ENCODE data around the gene NEURL3. TPM values are rescaled to one million over a fixed set of nuclear protein-coding genes. Genes with fewer than 3 reads are reported as not detected.

NEURL3 gene
- total and polyA plus RNA-seq, 9 of the 15 experiments (the other 6 are each of a cell fraction or from before 2014, with no cell fraction given): not detected

DNA sequence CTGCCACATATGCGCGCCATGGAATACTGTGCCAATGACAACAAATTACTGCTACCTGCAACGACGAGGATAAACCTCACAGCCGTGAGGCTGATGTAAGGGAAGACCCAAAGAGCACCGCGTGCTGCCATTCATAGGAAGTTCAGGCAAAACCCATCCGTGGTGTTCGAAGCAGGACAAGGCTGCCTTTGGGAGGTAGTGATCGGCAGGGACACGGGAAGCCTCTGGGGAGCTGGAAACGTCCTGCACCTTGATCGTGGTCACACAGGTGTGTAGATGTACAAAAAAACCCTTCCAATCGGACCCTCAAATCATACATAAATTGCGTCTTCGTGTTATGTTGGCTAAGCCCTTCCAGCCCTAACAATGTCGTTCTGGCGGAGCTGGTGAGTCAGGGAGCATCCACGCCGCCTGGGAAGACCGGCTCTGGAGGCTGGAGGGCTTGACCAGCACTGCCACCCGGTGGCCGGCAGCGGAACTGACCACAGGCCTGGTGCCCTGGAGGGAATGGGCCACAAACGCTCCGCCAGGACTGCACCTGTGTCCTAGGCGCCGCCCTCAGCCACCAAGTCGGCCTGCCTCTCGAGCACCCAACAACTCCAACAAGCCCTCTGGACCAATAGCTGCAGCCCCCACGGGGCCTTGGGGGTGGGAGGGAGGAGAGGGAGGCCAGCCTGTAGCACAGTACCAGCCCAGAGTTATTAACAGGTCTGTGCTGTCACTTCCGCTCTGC lies 4.1 kb upstream of the NEURL3 start (continued):
- TF ChIP-seq E2F6 (IDR thresholded peaks at IDR 0.05; ENCODE audit: borderline replicate concordance in 1 of 2, extremely low read depth in 1 of 2, insufficient read depth in 1 of 2, insufficient read length in 1 of 2, low read depth in 1 of 2, low read length in 1 of 2, poor library complexity in 1 of 2, severe bottlenecking in 1 of 2) (peak in 1 of 2 experiments; percentile 33), CBFB (CRISPR knock-in tag; IDR thresholded peaks at IDR 0.05) (peak; percentile 61; the same call in 1 of the 2 replicates), ZHX1 (conservative IDR thresholded peaks at IDR 0.05; ENCODE audit: low read length) (0 out of 2 replicates have a peak, but pooled peaks have one; percentile 71), GATAD2B (IDR thresholded peaks at IDR 0.05; ENCODE audit: borderline replicate concordance) (no peak), ZNF24 (IDR thresholded peaks at IDR 0.05) (no peak), XRCC3 (IDR thresholded peaks at IDR 0.05) (no peak), SMARCC2 (IDR thresholded peaks at IDR 0.05; ENCODE audit: low read depth) (no peak), YY1 (IDR thresholded peaks at IDR 0.05; ENCODE audit: borderline replicate concordance in 1 of 3, control insufficient read depth in 1 of 3, extremely low read depth in 1 of 3, insufficient read depth in 3 of 3, insufficient read length in 1 of 3, insufficient replicate concordance in 2 of 3, low read depth in 1 of 3, low read length in 2 of 3) (peak in 1 of 3 experiments; percentile 33), STAG1 (CRISPR knock-in tag; IDR thresholded peaks at IDR 0.05; ENCODE audit: borderline replicate concordance) (peak; percentile 97), TBL1XR1 (IDR thresholded peaks at IDR 0.05; ENCODE audit: low read length in 2 of 2) (no peak), RBBP5 (IDR thresholded peaks at IDR 0.05; ENCODE audit: borderline replicate concordance, insufficient read depth, low read length, poor library complexity, severe bottlenecking) (no peak), ZBTB33 (CRISPR knock-in tag; IDR thresholded peaks at IDR 0.05) (0 out of 2 replicates have a peak, but pooled peaks have one; percentile 44), CHAMP1 (IDR thresholded peaks at IDR 0.05) (no peak)
- TF ChIP-seq, protein P1, sequence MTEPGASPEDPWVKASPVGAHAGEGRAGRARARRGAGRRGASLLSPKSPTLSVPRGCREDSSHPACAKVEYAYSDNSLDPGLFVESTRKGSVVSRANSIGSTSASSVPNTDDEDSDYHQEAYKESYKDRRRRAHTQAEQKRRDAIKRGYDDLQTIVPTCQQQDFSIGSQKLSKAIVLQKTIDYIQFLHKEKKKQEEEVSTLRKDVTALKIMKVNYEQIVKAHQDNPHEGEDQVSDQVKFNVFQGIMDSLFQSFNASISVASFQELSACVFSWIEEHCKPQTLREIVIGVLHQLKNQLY (CRISPR knock-in tag; conservative IDR thresholded peaks at IDR 0.05): no peak

Data from K562 (cell line).